NCI-H187 (cell line): ENCODE data around the gene LMBR1.

Source experiments
- DNase-seq, 2 experiments: peaks; one replicate each; lab custom pipeline; 2025; lab: John Stamatoyannopoulos, UW

The LMBR1 gene

GRCh38 chr7:156692849-156693248 lies 200.1 kb downstream of the LMBR1 start:
- DNase-seq = no peak

- DNase-seq = no peak
These were observed 201.2 kb downstream of the LMBR1 start for GRCh38 chr7:156691764-156692163.

- DNase-seq = no peak
These were observed 208.3 kb downstream of the LMBR1 start for GRCh38 chr7:156684661-156685060.

- no peak for DNase-seq
These were observed 208.7 kb downstream of the LMBR1 start for GRCh38 chr7:156684251-156684650.

- DNase-seq = no peak
These were observed 210.1 kb downstream of the LMBR1 start for GRCh38 chr7:156682928-156683327.

- DNase-seq = no peak
These were observed 212.7 kb downstream of the LMBR1 start for GRCh38 chr7:156680281-156680680.

- no peak for DNase-seq
These were observed 215.5 kb downstream of the LMBR1 start for GRCh38 chr7:156677374-156678054.

GRCh38 chr7:156676263-156676662 lies 216.7 kb downstream of the LMBR1 start:
- DNase-seq = no peak

GRCh38 chr7:156675721-156676120 lies 217.3 kb downstream of the LMBR1 start:
- no peak for DNase-seq

GRCh38 chr7:156673902-156674301 lies 219.1 kb downstream of the LMBR1 start:
- DNase-seq = no peak

- DNase-seq = no peak
These were observed 219.5 kb downstream of the LMBR1 start for GRCh38 chr7:156673454-156673853.

GRCh38 chr7:156669035-156669828 lies 223.8 kb downstream of the LMBR1 start:
- DNase-seq = no peak

- DNase-seq = no peak
These were observed 224.7 kb downstream of the LMBR1 start for GRCh38 chr7:156668130-156668741.

GRCh38 chr7:156667110-156667426 lies 225.9 kb downstream of the LMBR1 start:
- no peak for DNase-seq

- no peak for DNase-seq
These were observed 226.4 kb downstream of the LMBR1 start for GRCh38 chr7:156666368-156667109.

GRCh38 chr7:156665101-156665500 lies 227.9 kb downstream of the LMBR1 start:
- no peak for DNase-seq

GRCh38 chr7:156662277-156662676 lies 230.7 kb downstream of the LMBR1 start:
- DNase-seq = no peak

GRCh38 chr7:156661637-156662036 lies 231.3 kb downstream of the LMBR1 start:
- no peak for DNase-seq

- no peak for DNase-seq
These were observed 233.0 kb downstream of the LMBR1 start for GRCh38 chr7:156659961-156660360.

GRCh38 chr7:156659203-156659602 lies 233.8 kb downstream of the LMBR1 start:
- no peak for DNase-seq

GRCh38 chr7:156657681-156658080 lies 235.3 kb downstream of the LMBR1 start:
- DNase-seq = no peak

- DNase-seq = no peak
These were observed 236.4 kb downstream of the LMBR1 start for GRCh38 chr7:156656598-156656997.

GRCh38 chr7:156655983-156656382 lies 237.0 kb downstream of the LMBR1 start:
- no peak for DNase-seq
